H1 (cell line): ENCODE results near the gene MACROD2. TPM values are rescaled to one million over a fixed set of nuclear protein-coding genes. Genes with fewer than 3 reads are reported as not detected.

Source experiments
- CTCF ChIA-PET: fragments of 300-600 bp; sonication (Branson Sonifier 250); formaldehyde crosslinking; loops from one replicate; lab custom pipeline; 2021; ENCODE audit not compliant: partially characterized antibody; lab: Charles Lee
- POLR2A ChIA-PET: fragments of 300-600 bp; sonication (Branson Sonifier 250); formaldehyde crosslinking; loops from one replicate; lab custom pipeline; 2021; ENCODE audit warnings: inconsistent platforms; ENCODE audit not compliant: partially characterized antibody; lab: Charles Lee
- DNase-seq, 2 experiments: peaks; one replicate each; pipeline versions ENCODE4 v3.0.0 to v3.0.0-alpha.2; 2010 to 2022; ENCODE audit warnings: low spot score in 2 of 2, low read depth in 1 of 2, mixed read lengths in 1 of 2
- FAIRE-seq: peaks from 2 replicates; lab custom pipeline; 2011; peaks lifted over from hg19 to GRCh38; lab: Jason Lieb, UNC
- H2AFZ ChIP-seq: 2 replicates; pipeline ENCODE4 v1.8.1; 2012; ENCODE audit warnings: low read length, inconsistent platforms
- H2AK5ac ChIP-seq: 2 replicates; pipeline ENCODE4 v1.6.1; 2013; ENCODE audit warnings: low read depth, low read length
- H2BK120ac ChIP-seq: replicated peaks from 2 replicates; pipeline ENCODE3; 2013; ENCODE audit warnings: low read depth, low read length, inconsistent platforms
- H2BK12ac ChIP-seq: 2 replicates; pipeline ENCODE4 v1.6.1; 2013; ENCODE audit warnings: low read depth, low read length
- H2BK15ac ChIP-seq: 2 replicates; pipeline ENCODE4 v1.6.1; 2013; ENCODE audit warnings: low read length
- H2BK20ac ChIP-seq: 2 replicates; pipeline ENCODE4 v1.6.1; 2013; ENCODE audit warnings: low read length
- H2BK5ac ChIP-seq: 2 replicates; pipeline ENCODE4 v1.6.1; 2013; ENCODE audit warnings: low read depth, low read length
- H3K14ac ChIP-seq: 2 replicates; pipeline ENCODE4 v1.6.1; 2013; ENCODE audit warnings: inconsistent platforms; ENCODE audit not compliant: insufficient read length
- H3K18ac ChIP-seq: 2 replicates; pipeline ENCODE4 v1.6.1; 2013; ENCODE audit warnings: low read length; ENCODE audit errors: extremely low read depth
- H3K23ac ChIP-seq: 2 replicates; pipeline ENCODE4 v1.6.1; 2013; ENCODE audit warnings: inconsistent platforms; ENCODE audit not compliant: insufficient read length
- H3K23me2 ChIP-seq: 2 replicates; pipeline ENCODE4 v1.6.1; 2013; ENCODE audit warnings: low read depth, low read length
- H3K27ac ChIP-seq: 2 replicates; pipeline ENCODE4 v1.6.1; 2011; ENCODE audit warnings: low read depth, low read length, inconsistent platforms
- H3K27me3 ChIP-seq, 4 experiments: replicated peaks in 1 of 4; 1 replicate in 1 of 4; 2 replicates in 3 of 4; pipeline versions ENCODE4 v1.6.1 to v1.8.1; 2011 to 2013; ENCODE audit warnings: low read length in 3 of 4, mild to moderate bottlenecking in 3 of 4, inconsistent platforms in 2 of 4, mixed read lengths in 2 of 4, moderate library complexity in 1 of 4; ENCODE audit not compliant: control insufficient read depth in 3 of 4, insufficient read depth in 3 of 4; ENCODE audit errors: extremely low read depth in 1 of 4
- H3K36me3 ChIP-seq, 4 experiments: 2 replicates each; pipeline versions ENCODE4 v1.6.1 to v1.8.1; 2011 to 2013; ENCODE audit warnings: mild to moderate bottlenecking in 4 of 4, low read length in 3 of 4, moderate library complexity in 2 of 4, control low read depth in 1 of 4, inconsistent platforms in 1 of 4; ENCODE audit not compliant: insufficient read depth in 4 of 4, control insufficient read depth in 2 of 4
- H3K4ac ChIP-seq: replicated peaks from 2 replicates; pipeline ENCODE3; 2013; ENCODE audit warnings: low read length, low read depth, mixed read lengths, inconsistent platforms; ENCODE audit not compliant: insufficient read length
- H3K4me1 ChIP-seq, 4 experiments: replicated peaks in 1 of 4; 1 replicate in 1 of 4; 2 replicates in 3 of 4; pipeline versions ENCODE4 v1.6.1 to v1.8.1; 2011 to 2013; ENCODE audit warnings: low read length in 3 of 4, inconsistent platforms in 2 of 4, mixed read lengths in 1 of 4; ENCODE audit not compliant: insufficient read depth in 4 of 4, control insufficient read depth in 3 of 4
- H3K4me2 ChIP-seq, 2 experiments: 2 replicates each; pipeline versions ENCODE4 v1.6.1 to v1.8.1; 2011 to 2013; ENCODE audit warnings: low read depth in 2 of 2, low read length in 2 of 2, control low read depth in 1 of 2, inconsistent platforms in 1 of 2, mild to moderate bottlenecking in 1 of 2; ENCODE audit not compliant: insufficient read depth in 1 of 2
- H3K4me3 ChIP-seq, 4 experiments: fragments of 200-600, 300-600 bp in 1 of 4; sonication (generic), shearing (Covaris generic), sonication (Bioruptor Twin) in 1 of 4; 2 replicates each; pipeline versions ENCODE4 v1.5.1 to v1.8.1; 2011 to 2016; ENCODE audit warnings: low read length in 4 of 4, low read depth in 3 of 4, control low read depth in 2 of 4, inconsistent platforms in 2 of 4, mild to moderate bottlenecking in 2 of 4, mixed read lengths in 1 of 4, moderate library complexity in 1 of 4; ENCODE audit not compliant: insufficient read depth in 2 of 4; ENCODE audit errors: extremely low read depth in 1 of 4
- H3K56ac ChIP-seq: replicated peaks from 2 replicates; pipeline ENCODE3; 2013; ENCODE audit warnings: low read depth, mild to moderate bottlenecking, mixed read lengths, low read length, inconsistent platforms; ENCODE audit not compliant: insufficient read length
- H3K79me1 ChIP-seq: 2 replicates; pipeline ENCODE4 v1.6.1; 2013; ENCODE audit warnings: low read depth, low read length, control low read depth
- H3K79me2 ChIP-seq, 2 experiments: 2 replicates each; pipeline versions ENCODE4 v1.6.1 to v1.8.1; 2012 to 2013; ENCODE audit warnings: low read length in 2 of 2, mild to moderate bottlenecking in 2 of 2, inconsistent platforms in 1 of 2; ENCODE audit not compliant: insufficient read depth in 2 of 2, control insufficient read depth in 1 of 2
- H3K9ac ChIP-seq, 4 experiments: replicated peaks in 1 of 4; 1 replicate in 1 of 4; 2 replicates in 3 of 4; pipeline versions ENCODE4 v1.6.1 to v1.8.1; 2011 to 2013; ENCODE audit warnings: low read depth in 3 of 4, low read length in 3 of 4, control low read depth in 2 of 4, mild to moderate bottlenecking in 2 of 4, moderate library complexity in 2 of 4, inconsistent platforms in 1 of 4; ENCODE audit errors: extremely low read depth in 1 of 4
- H3K9me3 ChIP-seq, 2 experiments: 2 replicates each; pipeline versions ENCODE4 v1.6.1 to v1.8.1; 2012 to 2013; ENCODE audit warnings: mild to moderate bottlenecking in 2 of 2, moderate library complexity in 2 of 2, control low read depth in 1 of 2, inconsistent platforms in 1 of 2, low read depth in 1 of 2, low read length in 1 of 2, mixed read lengths in 1 of 2; ENCODE audit not compliant: insufficient read depth in 2 of 2
- H4K20me1 ChIP-seq, 2 experiments: replicated peaks in 1 of 2; 2 replicates each; pipeline versions ENCODE3 to v1.8.1; 2011 to 2013; ENCODE audit warnings: inconsistent platforms in 2 of 2, low read length in 2 of 2, mild to moderate bottlenecking in 1 of 2; ENCODE audit not compliant: insufficient read depth in 2 of 2, control insufficient read depth in 1 of 2
- H4K5ac ChIP-seq: 2 replicates; pipeline ENCODE4 v1.6.1; 2013; ENCODE audit warnings: low read length, low read depth, mixed read lengths, inconsistent platforms; ENCODE audit not compliant: insufficient read length
- H4K8ac ChIP-seq: 2 replicates; pipeline ENCODE4 v1.8.0; 2013; ENCODE audit warnings: mild to moderate bottlenecking, moderate library complexity, low read length, inconsistent platforms; ENCODE audit not compliant: insufficient read depth; ENCODE audit errors: extremely low read depth
- H4K91ac ChIP-seq: replicated peaks from 2 replicates; pipeline ENCODE3; 2013; ENCODE audit warnings: low read length, mixed read lengths, inconsistent platforms; ENCODE audit not compliant: insufficient read length
- WGBS, 2 experiments: shearing (Covaris generic) in 1 of 2; methylation state at CpG; one replicate each; pipeline versions ENCODE4 v1.1.6 to v1.1.7; 2013 to 2015; ENCODE audit warnings: low lambda C conversion rate in 2 of 2, mixed read lengths in 2 of 2, inconsistent platforms in 1 of 2, low coverage in 1 of 2, missing lambda C conversion rate in 1 of 2; ENCODE audit not compliant: insufficient replicate concordance in 2 of 2, insufficient coverage in 1 of 2, insufficient read length in 1 of 2; ENCODE audit errors: extremely low coverage in 1 of 2, missing lambda C conversion rate in 1 of 2; 5-methylcytosine and 5-hydroxymethylcytosine counted together
- polyA plus RNA-seq, 7 experiments: library from polyadenylated mRNA; depleted of rRNA in 3 of 7; stranded (reverse) in 5 of 7; unstranded in 2 of 7; fragments of >200 nt in 5 of 7; fragments of 200-250 nt in 2 of 7; gene quantifications; 1 replicate in 5 of 7; 2 replicates in 1 of 7; 4 replicates in 1 of 7; pipeline versions ENCODE4 v1.2.1 to v1.2.3, GENCODE V29; 2011 to 2013; ENCODE audit warnings: missing spikeins in 2 of 7, mixed read lengths in 2 of 7
- total RNA-seq: library from RNA; stranded (reverse); fragmentation: NEBNext Ultra II Directional; extraction: Animal tissue kit (Norgen Biotek cat#: 25700); gene quantifications from 2 replicates; pipeline ENCODE4 v1.2.1, GENCODE V29; 2021

Gene MACROD2
- total and polyA plus RNA-seq, 2 of the 8 experiments (the other 6 are each of a cell fraction or from before 2014, with no cell fraction given), result 0.70 to 3.9 TPM

DNA sequence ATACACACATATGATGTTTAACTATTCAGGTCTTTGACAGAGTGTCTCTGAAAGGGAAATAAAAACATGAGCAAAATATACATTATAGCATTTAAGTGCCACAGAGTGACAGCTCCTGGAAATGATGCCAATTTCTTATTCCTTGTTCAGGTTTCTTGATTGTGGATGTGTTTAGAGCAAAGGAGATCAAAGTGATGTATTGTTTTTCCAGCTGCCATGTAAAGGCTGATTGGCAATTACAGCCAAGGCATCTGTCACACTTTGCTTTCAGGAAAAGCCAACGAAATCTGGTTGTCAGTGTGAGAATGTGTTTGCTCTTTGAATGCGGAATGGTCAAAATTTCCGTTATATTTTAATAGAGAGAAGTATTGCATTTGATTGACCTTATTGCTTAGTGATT lies 689.9 kb downstream of the MACROD2 start:
- H4K20me1 ChIP-seq, result no peaks in the 10 kb centered on the region
- H3K23me2 ChIP-seq, result no peaks in the 10 kb centered on the region
- H3K4me3 ChIP-seq, result no peak overlapping the region
- H3K56ac ChIP-seq, result no peak overlapping the region
- no peak overlapping the region for H2BK120ac ChIP-seq
- no peak overlapping the region for H3K9ac ChIP-seq
- no peak overlapping the region for H2BK12ac ChIP-seq
- no peaks in the 10 kb centered on the region for H3K27me3 ChIP-seq
- no peak overlapping the region for H4K5ac ChIP-seq
- H4K8ac ChIP-seq, result no peak overlapping the region
- POLR2A ChIA-PET, result interaction anchor here (1.1 kb wide), 1 partner anchor 12 kb away, joined by 3 read pairs; no protein-coding TSS in a partner anchor
- no peak overlapping the region for H2BK5ac ChIP-seq
- no peak for DNase-seq
- H3K9me3 ChIP-seq, result no peaks in the 10 kb centered on the region
- H2BK15ac ChIP-seq, result no peak overlapping the region
- no peak overlapping the region for H3K27ac ChIP-seq
- no peak overlapping the region for H3K4ac ChIP-seq
- no peaks in the 10 kb centered on the region for H3K36me3 ChIP-seq
- 94% methylated on average over 3 of the region's 3 CpGs; no CpG with 5 or more reads in 1 of the 2 experiments for WGBS, 2 experiments
- CTCF ChIA-PET, result no interaction called here
- no peaks in the 10 kb centered on the region; a peak in 2 of 7 replicates for H3K4me1 ChIP-seq
- H3K14ac ChIP-seq, result no peak overlapping the region
- H3K4me2 ChIP-seq, result no peak overlapping the region
- H2BK20ac ChIP-seq, result no peak overlapping the region
- no peaks in the 10 kb centered on the region for H3K79me2 ChIP-seq
- H4K91ac ChIP-seq, result no peak overlapping the region
- no peak overlapping the region for H2AFZ ChIP-seq
- H3K79me1 ChIP-seq, result no peaks in the 10 kb centered on the region
- H3K18ac ChIP-seq, result no peak overlapping the region
- no peak for FAIRE-seq
- H2AK5ac ChIP-seq, result no peak overlapping the region
- no peak overlapping the region for H3K23ac ChIP-seq
